NK-92 treated with Interleukin-12 subunit alpha and Interleukin-12 subunit beta, amount 100 ng/mL, for 24 hours (cell line): ENCODE measurements around the gene KNG1.
"Not testable (repeated sequence)": the region's sequence is repeated elsewhere in the genome, so short reads cannot be mapped to it uniquely, and the experiment has no call there.

Source experiments
- DNase-seq: peaks from one replicate; lab custom pipeline; 2025; lab: John Stamatoyannopoulos, UW

Gene KNG1

GRCh38 chr3:186717039-186717457 lies at the start of gene KNG1:
Gene KNG1, plus strand, starts transcription at chr3:186717359. Its CDS starts 184 bp downstream, at chr3:186717543.
- DNase-seq, result no peak

GRCh38 chr3:186668426-186668825 lies 48.7 kb upstream of the KNG1 start:
- no peak for DNase-seq

DNA sequence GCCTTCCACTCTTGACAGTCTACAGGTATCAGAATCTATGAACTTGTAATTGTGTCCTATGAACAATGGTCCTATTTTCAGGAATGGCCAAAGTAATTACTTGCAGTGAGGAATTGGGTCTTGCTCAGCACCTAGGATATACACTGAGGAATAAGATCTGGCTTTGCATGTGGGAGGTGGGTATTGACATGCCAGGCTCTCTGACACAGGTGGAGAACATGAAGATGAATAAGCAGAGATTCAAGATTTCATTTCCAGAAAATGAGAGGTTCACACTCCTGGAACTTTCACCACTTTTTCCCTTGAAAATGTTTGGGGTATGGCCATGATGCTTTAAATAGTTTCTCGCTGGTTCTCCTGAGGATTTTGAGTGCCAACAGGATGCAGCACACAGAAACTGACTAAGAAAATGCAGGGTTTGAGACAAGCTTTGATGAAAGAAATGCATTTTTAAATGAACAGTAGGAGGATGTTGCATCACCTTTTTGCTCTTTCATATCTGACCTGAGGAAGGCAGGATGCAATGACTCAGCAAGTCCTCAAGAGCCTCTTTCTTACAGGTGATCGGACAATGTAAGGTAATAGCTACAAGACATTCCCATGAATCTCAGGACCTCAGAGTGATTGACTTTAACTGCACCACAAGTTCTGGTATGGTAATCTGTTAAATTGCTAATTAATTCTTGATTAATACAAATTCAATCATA lies 47.6 kb upstream of the KNG1 start:
- no peak for DNase-seq

- no peak for DNase-seq
These were observed 47.0 kb upstream of the KNG1 start for GRCh38 chr3:186670155-186670554.

GRCh38 chr3:186671051-186671450 lies 46.1 kb upstream of the KNG1 start:
- no peak for DNase-seq

DNA sequence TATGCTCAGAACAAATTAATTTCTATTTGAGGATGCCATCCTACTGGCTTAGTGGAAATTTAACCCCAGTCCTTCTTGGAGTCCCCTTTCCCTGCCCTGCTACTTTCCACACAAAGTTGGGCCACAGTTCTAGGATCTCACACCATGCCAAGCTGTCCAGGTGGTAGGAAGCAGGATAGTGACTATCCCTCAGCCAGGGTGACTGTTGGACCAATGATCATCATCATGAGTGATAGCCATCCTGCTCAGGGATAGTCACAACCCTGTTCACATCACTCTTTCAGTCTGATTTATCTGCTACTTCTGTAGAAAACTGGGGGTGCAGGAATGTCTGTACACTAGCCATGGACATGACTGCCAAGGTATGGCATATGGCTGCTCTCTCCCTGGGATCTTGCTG lies 38.6 kb upstream of the KNG1 start:
- no peak for DNase-seq

DNA sequence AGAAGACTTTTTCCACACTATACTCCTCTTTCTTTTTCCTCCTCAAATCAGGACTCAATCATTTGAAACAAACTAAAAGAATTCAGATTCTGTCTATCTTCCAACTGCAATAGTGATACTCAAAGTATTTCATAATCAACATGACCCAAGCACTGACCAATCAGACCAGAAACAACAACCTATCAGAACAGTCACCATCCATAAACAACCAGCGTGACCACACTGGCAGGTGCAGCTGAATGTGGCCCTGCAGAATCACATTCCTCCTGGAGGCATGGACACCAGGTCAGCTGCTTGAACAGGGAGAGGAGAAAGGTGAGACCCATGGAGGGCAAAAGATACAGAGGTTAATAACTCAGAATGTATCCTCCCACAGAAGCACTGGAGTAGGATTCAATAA lies 38.0 kb upstream of the KNG1 start:
- no peak for DNase-seq

- DNase-seq, result no peak
These were observed 36.3 kb upstream of the KNG1 start for GRCh38 chr3:186680869-186681268.

DNA sequence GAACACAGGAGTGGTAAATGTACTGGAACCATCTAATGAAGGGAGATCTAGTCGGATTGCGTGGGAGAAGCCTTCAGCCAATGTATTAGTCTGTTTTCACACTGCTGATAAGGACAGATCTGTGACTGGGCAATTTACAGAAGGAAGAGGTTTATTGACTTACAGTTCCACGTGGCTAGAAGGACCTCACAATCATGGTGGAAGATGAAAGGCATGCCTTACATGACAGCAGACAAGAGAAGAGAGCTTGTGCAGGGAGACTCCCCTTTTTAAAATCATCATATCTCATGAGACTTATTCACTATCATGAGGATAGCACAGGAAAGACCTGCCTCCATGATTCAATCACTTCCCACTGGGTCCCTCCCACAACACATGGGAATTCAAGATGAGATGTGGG lies 34.3 kb upstream of the KNG1 start:
- DNase-seq, result no peak

DNA sequence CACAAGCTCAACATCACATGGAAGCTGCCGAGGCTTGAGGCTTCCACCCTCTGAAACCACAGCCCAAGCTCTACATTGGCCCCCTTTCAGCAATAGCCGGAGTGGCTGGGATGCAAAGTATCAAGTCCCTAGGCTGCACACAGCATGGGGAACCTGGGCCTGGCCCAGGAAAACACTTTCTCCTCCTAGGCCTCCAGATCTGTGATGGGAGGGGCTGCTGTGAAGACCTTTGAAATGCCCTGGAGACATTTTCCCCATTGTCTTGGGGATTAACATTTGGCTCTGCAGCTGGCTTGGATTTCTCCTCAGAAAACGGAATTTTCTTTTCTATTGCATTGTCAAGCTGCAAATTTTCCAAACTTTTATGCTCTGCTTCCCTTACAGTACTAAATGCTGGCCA lies 33.2 kb upstream of the KNG1 start:
- DNase-seq, result no peak

DNA sequence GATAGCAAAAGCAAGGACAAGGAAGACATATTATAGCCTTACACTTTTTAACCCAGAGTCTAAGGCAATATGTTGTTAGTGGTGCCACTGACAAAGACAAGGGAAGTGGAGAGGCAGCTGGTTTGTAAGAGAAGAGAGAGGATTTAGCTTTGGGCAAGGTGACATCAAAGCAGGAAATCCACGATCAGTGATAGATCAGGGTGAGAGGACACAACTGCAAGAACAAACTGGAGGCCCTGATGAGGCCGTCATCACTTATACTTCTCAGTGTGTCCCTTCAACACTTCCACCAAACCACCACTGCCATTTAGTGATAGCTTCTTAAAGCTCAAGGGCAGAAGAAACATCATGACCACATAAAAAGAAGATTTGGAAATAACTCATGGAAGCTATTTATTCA lies 30.7 kb upstream of the KNG1 start:
- not testable (repeated sequence) for DNase-seq

DNA sequence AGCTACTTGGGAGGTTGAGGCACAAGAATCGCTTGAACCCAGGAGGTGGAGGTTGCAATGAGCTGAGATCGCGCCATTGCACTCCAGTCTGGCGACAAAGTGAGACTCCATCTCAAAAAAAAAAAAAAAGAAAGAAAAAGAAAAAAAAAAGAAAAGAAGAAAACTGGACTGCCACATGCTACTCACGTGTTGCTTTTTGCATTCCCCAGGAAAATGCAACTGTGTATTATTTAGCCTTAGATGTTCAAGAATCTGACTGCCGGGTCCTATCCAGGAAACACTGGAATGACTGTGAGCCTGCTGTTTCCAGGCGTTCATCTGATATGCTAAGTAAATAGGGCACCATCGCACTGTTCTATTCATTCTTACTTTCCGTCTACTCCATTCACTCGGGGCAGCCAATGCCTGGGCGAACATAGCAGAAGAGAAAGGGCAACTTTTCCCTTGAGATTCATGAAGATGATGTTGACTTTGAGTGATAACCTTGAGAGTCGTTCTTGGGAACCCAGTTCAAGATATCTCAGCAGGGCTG lies 30.0 kb upstream of the KNG1 start:
- no peak for DNase-seq

DNA sequence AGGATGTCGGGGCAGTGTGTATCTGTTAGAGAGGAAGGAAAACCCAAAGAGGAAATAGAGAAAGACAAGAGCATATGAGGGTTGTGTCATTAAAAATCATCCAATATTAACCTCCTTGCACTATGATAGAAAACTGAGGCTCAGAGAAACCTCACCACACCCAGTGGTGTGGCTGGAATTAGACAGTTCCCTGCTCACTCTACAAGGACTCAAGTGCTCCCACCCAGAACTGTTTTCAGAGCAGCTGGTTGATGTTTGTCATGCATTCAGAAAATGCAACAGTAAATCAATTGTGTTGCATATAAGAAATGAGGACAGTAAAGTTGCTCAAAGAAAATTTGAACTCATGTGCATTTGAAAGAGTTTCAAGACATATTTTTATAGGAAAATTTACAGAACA lies 26.9 kb upstream of the KNG1 start:
- not testable (repeated sequence) for DNase-seq

DNA sequence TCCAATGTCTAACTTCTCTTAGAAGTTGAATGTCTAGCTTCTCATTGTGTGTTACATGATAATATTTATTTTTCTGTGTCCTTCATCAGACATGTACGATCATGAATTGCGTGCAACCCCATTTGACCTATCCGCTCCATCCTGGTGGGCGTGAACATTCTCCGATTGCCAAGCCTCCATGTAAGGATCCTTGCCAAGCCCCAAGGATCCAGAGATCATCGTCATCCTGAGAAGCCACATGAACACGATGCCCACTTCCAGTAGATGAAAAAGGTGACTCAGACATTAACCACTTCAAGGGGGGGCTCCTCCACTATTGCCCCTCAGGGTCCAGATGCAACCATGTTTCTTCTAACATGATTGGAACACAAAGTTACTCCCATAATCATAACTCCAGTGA lies 25.5 kb upstream of the KNG1 start:
- no peak for DNase-seq

GRCh38 chr3:186693843-186694242 lies 23.3 kb upstream of the KNG1 start:
- DNase-seq, result no peak

DNA sequence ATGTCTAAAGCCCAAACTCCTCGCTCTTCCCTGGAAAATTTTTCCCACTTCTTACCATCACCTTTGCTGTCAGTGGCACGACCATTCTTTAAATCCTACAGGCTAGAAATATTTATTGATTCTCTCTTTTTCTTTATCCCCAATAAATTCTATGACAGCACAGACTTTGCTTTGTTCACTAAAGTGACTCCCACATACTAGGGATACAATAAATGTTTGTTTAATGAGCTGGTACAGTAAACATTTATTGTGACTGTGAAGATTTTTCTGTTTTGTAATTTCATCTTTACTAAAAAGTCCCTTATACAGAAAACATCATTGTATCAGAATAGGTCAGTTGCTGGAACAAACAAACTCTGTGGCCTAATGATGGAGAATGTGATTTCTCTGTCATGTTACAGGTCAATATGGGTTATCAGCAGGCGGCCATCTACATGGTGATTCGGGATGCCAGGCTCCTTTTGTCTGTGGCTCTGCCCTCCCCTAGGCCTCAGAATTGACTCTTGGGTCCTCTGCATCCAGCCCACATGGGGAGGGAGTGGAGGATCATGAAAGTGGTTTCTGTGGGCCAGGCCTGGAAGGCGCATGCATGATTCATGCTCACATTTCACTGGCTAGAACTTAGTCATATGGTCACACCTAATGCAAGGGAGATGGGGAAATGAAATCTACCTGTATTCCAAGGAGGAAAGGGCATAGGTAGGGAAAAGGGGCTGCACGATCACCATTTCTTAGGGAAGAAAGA lies 22.7 kb upstream of the KNG1 start:
- DNase-seq, result no peak

GRCh38 chr3:186696522-186696921 lies 20.6 kb upstream of the KNG1 start:
- no peak for DNase-seq

- DNase-seq, result no peak
These were observed 19.6 kb upstream of the KNG1 start for GRCh38 chr3:186697510-186697909.

GRCh38 chr3:186700267-186700666 lies 16.9 kb upstream of the KNG1 start:
- DNase-seq, result no peak

DNA sequence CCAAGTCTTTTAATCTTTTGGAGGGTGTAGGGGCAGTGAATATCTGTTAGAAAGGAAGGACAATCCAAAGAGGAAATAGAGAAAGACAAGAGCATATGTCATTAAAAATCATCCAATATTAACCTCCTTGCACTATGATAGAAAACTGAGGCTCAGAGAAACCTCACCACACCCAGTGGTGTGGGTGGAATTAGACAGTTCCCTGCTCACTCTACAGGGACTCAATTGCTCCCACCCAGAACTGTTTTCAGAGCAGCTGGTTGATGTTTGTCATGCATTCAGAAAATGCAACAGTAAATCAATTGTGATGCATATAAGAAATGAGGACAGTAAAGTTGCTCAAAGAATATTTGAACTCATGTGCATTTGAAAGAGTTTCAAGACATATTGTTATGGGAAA lies 14.7 kb upstream of the KNG1 start:
- not testable (repeated sequence) for DNase-seq

DNA sequence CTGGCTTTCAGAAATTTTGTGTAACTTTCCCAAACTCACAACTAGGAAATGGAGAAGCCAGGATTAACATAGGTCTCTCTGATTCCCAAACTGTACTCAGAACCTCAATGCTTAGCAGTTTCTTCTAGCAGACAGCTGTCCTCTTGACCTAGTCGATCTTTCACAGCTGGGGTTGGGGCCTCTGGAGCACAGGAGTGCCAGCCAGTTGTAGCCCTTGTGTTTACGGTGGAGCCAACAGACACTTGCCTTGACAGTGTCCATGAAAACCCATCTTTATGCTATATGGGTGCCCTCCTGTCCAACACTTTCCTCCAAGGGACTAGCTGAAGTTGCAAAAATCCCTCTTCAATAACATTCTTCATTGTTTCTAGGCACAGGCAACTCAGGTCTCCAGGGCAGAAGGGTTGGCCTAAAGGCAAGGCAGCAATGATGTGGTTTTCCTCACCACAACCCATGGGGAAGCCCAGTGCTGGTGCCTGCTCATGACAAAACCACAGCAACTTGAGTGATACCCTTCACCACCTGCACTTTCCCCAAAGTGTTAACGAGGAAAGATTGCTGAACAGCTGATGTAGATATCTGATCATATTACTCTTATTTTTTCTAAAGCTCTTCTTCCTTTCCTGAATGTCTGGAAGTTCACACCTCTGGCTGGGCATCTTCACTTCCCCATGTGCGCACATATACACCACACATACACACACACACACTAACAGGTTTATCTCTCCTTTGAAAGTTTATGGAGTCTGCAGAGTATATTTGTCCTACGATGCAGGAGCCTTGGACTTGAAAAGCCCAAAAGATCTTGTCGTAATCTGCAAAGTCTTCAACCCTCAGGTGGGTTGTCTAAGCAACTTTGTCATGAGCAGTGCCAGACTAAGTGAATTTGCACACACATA lies 11.0 kb upstream of the KNG1 start:
- DNase-seq, result peak; percentile 71

- no peak for DNase-seq
These were observed 8.0 kb upstream of the KNG1 start for GRCh38 chr3:186708983-186709679.
